GM23338 (cell line): ENCODE results near the gene INAFM1.

Experiments used
- CTCF ChIP-seq, 2 experiments: fragments of 200-600 bp in 1 of 2; sonication (generic) in 1 of 2; conservative IDR thresholded peaks; 2 replicates each; pipeline versions ENCODE4 v1.5.1 to v1.6.1; 2016 to 2017; ENCODE audit warnings: antibody characterized with exemption in 2 of 2, low read depth in 2 of 2, mild to moderate bottlenecking in 2 of 2, moderate library complexity in 1 of 2
- EZH2 ChIP-seq: fragments of 200-600 bp; sonication (generic); IDR thresholded peaks from one replicate; pipeline ENCODE4 v1.8.0; 2017; ENCODE audit warnings: antibody characterized with exemption, mild to moderate bottlenecking, low read depth; ENCODE audit not compliant: unreplicated experiment
- EZH2phosphoT487 ChIP-seq: fragments of 200-600 bp; sonication (generic); IDR thresholded peaks from one replicate; pipeline ENCODE4 v1.8.1; 2018; ENCODE audit warnings: antibody characterized with exemption; ENCODE audit not compliant: unreplicated experiment
- JUNB ChIP-seq: IDR thresholded peaks from one replicate; pipeline ENCODE4 v1.6.1; 2016; ENCODE audit warnings: antibody characterized with exemption; ENCODE audit not compliant: unreplicated experiment
- NANOG ChIP-seq: IDR thresholded peaks from 2 replicates; pipeline ENCODE4 v1.6.1; 2016; ENCODE audit warnings: antibody characterized with exemption, borderline replicate concordance
- POLR2AphosphoS5 ChIP-seq: IDR thresholded peaks from 2 replicates; pipeline ENCODE4 v1.6.1; 2016; ENCODE audit warnings: antibody characterized with exemption, low read depth
- REST ChIP-seq: IDR thresholded peaks from one replicate; pipeline ENCODE4 v1.6.1; 2018; ENCODE audit warnings: antibody characterized with exemption; ENCODE audit not compliant: unreplicated experiment
- ZNF114 ChIP-seq: fragments of 250-450 bp; sonication (Bioruptor Pico); IDR thresholded peaks from 2 replicates; pipeline ENCODE4 v1.5.0; 2020; ENCODE audit warnings: mild to moderate bottlenecking, moderate library complexity

- TF ChIP-seq CTCF (conservative IDR thresholded peaks at IDR 0.05; ENCODE audit: low read depth in 2 of 2) (no peak), ZNF114 (CRISPR knock-in tag) (no peak), POLR2AphosphoS5 (no peak), EZH2 (no peak), NANOG (no peak), JUNB (no peak), REST (no peak), EZH2phosphoT487 (no peak)
Measured at GRCh38 chr19:47319923-47320871, 45.5 kb downstream of the INAFM1 start.
